Activated naive CD8-positive, alpha-beta T cell treated with anti-CD3 and anti-CD28 coated beads, Interleukin-2, amount 50 U/mL, for 16 hours (primary cell): Measurements from ENCODE around the gene EPAS1.

Experiments
- DNase-seq: peaks from one replicate; pipeline ENCODE4 v3.0.0-alpha.2; 2020; ENCODE audit warnings: low read depth, low spot score

EPAS1 gene

DNA sequence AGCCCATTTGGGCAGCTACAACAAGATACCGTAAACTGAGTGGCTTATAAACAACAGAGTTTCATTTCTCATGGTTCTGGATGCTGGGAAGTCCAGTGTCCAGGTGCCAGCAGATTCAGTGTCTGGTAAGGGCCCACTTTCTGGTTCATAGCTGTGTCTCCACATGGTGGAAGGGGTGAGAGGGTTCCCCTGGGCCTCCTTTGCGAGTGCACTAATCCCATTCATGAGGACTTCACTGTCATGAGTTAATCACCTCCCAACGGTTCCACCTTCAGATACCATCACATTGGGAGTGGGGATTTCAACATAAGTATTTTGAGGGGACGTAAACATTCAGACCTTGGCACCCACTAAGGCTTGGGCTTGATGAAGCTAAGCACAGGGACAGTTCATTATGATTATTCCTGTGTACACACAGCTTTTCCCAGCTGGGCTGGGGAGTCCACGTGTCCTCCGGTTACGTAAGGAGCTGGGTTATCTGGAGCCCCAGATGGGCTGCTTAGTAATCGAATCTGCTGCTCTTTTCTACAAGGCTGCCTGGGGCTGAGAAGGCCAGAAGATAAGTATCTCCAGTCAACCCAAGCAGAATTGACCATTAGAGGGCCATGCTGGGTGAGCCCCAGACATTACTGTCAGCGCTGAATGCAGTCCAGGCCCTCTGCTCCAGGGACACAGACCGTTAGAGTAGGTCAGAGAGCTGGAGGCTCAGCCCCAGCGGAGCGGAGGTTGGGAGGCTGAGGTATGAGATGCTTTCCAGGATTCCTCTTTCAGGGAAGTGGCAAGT, 42.7 kb downstream of the EPAS1 start:
- DNase-seq: no peak

DNA sequence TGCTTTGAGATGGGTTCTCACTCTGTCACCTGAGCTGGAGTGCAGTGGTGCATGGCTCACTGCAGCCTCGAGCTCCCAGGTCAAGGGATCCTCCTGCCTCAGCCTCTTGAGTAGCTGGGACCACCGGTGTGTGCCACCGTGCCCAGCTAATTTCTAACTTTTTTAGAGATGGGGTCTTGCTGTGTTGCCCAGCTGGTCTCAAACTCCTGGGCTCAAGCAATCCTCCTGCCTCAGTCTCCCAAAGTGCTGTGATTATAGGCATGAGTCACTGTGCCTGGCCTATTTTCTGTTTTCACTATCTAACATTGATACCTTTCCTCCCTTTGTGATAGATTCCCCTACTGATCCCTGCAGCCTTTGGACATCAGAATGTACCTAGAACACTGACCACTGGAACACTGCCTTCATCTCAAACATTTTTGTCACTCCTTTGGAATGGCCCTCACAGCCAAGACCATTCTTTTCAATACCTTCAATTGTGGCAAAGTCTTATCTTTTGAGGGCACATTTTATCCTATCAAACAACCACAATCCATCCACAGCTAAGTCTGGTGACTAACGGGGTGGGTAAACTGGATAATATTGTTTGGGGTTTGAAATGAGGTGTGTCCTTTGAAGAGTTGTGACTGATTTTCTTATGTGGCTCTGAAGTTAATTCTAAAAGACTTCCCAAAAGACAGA, 43.7 kb downstream of the EPAS1 start:
- DNase-seq: no peak

GRCh38 chr2:46342566-46343315, 45.5 kb downstream of the EPAS1 start:
- DNase-seq: no peak

GRCh38 chr2:46344706-46345105, 47.5 kb downstream of the EPAS1 start:
- no peak for DNase-seq

DNA sequence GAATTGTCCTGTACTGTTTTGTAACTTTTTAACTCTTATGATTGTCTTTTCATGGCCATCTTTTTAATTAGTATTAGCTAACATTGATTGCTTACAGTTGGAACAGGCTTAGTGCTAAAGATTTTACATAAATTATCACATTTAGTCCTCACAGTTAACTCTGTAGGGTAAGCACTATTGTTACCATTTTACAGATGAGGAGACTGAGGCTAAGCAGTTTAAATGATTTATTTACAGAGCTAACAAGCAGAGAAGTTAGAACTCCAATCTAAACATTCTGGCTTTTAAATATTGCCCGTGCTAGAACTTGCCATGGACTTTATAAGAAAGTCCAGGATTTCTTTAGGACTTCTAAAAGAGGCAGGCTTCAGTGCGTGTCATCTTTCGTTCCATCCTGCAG, 48.6 kb downstream of the EPAS1 start:
- DNase-seq: no peak

- no peak for DNase-seq
Measured at GRCh38 chr2:46346719-46347118, 49.5 kb downstream of the EPAS1 start.

DNA sequence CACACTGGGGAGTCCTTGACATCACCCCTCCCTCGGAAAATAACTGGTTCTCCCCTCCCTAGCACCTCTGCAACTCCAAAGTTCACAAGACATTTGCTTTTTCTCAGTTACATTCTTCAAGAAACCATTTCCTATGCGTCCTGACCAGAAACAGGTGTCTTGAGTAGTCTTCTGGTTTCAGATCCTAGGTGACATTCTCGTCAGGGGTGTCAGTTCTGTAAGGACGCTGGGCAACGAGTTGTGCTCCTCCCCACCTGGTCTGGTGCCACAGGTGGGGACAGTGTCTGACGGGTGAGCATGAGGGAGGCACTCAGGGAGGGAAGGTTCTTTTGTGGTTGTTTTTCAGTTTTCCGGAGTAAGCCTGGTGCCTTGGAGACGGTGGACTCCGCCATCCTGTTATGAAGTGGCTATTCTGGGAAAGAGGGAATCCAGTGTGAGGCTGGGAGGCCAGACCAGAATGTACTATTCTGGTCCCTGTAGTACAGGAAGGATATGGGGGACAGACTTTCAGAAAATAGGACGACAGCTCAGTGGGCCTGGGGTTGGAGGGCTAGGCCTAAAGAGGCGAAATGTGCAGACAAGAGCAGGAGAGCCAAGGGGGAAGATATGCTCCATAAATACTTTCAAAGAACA, 50.6 kb downstream of the EPAS1 start:
- no peak for DNase-seq

DNA sequence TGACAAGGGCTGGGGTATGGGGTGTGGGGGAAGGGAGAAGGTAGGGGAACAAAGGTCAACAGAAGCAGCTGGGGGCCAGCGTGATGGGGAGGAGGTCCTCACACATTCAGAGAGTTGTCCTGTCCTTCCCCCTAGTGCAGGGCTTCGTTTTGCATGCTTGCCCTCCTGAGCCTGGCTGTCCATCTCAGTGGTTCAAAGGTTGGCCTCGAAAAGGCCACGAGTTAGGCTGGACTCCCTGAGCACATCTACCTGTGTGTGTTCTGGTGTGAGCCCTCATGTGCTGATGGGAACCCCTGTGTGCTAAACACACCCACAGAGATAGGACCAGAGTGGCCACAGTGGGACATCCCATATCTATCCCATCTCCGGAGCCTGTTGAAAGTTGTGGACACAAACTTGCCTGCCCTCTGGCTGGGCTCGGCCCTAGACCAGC, 51.9 kb downstream of the EPAS1 start:
- no peak for DNase-seq

DNA sequence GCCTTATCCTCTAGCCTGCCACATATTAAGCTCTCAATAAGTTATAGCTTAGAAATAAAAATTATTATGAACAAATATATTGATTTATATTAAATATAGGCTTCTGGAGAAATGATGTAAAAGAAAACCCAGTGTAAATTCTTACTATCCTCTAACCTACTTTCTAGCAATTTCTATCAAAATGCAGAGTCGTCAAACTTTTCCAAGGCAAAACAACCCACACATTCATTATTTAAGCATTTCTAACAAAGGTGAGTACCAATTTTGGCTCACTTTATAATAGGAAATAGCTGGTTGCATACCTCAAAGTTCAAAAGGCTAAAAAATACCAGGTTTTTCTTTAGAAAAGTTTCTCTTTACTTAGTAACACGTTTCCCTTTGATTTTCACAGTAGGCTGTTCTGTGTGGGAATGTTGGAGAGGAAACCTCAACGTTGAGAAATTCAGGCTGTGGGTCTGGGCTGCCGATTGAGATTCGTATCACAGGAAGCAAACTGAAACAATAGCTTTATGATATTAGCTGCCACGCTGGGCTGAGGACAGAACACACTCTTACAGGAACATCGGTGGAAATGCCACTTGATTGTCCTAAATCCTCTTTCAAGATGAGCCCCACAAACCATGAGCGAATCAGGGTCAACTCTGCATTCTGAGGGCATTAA, 53.0 kb downstream of the EPAS1 start:
- no peak for DNase-seq

DNA sequence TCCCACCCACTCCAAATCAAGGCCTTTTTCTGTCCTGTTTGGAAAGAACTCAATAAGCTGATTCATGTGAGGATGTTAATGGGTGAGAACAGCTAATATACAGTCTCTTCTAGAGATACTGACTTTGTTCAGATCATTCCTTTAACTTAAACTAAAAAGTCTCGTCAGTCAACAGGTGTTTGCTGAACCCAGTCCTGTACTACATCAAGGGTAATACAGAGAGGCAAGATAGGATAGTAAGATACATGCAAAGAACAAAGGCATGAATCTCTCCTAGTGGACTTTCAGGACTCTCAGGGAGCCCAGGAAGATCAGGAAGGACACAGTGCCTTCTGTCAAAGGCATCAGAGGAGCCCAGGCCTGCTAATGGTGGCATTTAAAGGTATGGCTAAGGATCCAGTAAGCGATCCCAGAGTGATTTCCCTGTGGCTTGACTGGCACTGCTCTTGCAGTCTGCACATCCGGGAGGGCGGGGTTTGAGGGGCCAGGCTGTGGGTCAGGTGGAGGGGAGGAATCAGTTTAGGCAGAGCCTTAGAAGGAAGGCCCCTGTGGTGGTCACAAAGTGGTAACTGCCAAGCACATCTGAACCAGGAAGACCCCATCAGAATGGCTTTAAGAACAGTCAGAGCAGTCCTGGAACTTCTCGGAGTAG, 54.0 kb downstream of the EPAS1 start:
- no peak for DNase-seq

DNA sequence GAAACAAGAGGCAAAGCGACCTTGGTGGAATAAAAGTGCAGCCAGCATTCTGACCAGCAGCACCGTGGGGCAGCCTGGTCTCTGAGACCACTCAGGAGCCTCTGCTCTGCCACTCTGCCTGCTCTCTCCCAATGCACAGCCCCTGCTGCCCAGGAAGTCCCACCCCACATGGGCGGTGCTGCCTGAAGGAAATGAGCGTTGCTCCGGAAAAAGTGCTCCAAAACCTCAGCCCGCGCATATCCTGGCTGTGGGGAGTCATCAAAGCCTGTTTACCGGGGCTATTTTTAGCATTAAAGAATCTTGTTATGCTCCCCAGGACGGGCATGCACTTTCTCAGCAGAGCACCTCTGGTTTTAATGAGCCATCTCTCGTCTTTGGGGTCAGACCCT, 54.5 kb downstream of the EPAS1 start:
- peak; percentile 34 for DNase-seq

DNA sequence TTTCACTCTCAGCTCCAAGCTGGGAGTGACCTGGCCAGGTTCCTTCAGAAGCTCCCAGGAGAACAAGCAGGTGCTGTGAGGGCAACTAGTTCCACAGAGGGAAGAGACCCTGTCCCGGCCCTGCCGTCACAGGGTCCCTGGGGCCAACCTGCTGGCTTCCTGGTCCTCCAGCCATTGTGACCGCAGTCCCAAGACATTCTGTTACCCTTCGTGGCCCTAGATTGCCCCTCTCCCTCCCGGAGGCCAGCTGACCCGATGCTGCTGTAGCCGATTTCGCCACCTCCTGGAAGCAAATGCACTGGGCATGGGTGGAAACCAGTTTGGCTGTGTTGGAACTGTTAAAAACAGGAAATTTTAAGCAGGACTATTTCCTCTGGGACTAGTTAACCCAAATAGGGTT, 55.4 kb downstream of the EPAS1 start:
- DNase-seq: no peak

DNA sequence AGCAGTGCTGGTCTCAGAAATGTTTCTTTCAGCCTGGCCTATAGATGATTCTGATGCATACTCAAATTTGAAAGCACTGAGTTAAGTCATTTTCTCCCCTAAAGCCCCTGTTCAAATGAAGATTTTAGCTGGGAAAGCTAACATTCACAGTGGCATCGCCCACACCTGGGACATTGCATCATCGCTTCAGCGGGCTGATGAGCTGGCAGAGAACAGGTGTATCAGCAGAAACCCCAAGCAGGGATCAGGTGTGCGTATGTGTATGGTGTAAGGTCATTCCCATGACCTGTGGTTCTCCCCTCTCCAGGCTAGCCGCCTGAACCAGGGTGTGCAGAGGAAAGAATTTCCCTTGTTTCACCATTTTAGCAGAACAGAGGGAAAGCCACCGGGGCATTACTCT, 56.3 kb downstream of the EPAS1 start:
- no peak for DNase-seq

- DNase-seq: no peak
Measured at GRCh38 chr2:46355756-46356155, 58.5 kb downstream of the EPAS1 start.

DNA sequence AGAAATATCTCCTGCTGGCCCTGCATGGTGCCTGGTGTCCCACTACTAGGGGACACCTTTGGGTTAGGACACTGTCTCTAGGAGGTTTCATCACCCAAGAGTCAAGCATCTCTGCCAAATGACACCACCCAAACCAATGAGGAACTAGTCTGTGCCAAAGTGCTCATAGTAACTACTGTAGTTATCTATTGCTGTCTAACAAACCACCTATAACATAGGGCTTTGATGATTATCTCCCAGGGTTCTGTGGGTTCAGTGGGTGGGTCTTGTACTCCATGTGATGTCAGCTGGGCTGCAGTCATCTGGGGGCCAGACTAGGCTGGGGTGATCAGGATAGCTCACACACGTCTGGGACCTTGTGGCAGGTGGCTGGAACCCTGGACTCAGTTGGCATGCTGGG, 59.8 kb downstream of the EPAS1 start:
- DNase-seq: no peak

GRCh38 chr2:46358713-46359112, 61.5 kb downstream of the EPAS1 start:
- no peak for DNase-seq

DNA sequence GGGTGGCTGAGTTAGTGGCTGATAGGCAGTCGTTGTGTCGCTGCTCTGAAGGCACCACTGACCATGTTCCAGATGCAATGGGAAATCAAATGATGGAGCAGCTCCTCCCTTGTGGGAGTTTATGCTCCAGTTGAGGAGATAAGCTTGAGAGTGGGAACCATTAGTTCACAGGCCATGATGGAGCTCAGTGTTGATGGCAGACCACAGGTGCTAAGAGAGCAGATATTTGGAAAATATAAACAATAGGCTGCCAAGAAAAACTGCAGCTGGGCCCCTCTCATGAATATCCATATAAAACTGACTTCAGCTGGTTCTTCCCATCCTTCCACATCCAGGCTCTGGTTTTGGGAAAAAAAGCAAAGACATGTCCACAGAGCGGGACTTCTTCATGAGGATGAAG, 63.1 kb downstream of the EPAS1 start:
- no peak for DNase-seq

GRCh38 chr2:46361920-46362666, 64.9 kb downstream of the EPAS1 start:
- no peak for DNase-seq

GRCh38 chr2:46362667-46363012, 65.4 kb downstream of the EPAS1 start:
- DNase-seq: no peak

- DNase-seq: no peak
Measured at GRCh38 chr2:46363535-46364170, 66.4 kb downstream of the EPAS1 start.
